ENCODE data around the gene MTHFSD. TPM values are rescaled to one million over a fixed set of nuclear protein-coding genes. Genes with fewer than 3 reads are reported as not detected.

The MTHFSD gene
- total and polyA plus RNA-seq, 2 donors (not counting 3 experiments of a cell fraction or from before 2014, with no cell fraction given) = 16.7 to 21.1 TPM

- no peaks in the 10 kb centered on the region for H3K27me3 ChIP-seq (ENCODE audit: control insufficient read depth in 2 of 2, insufficient read depth in 2 of 2, low read length in 2 of 2)
- H3K4me1 ChIP-seq (ENCODE audit: control insufficient read depth, extremely low read depth, insufficient read depth, low read length) = no peaks in the 10 kb centered on the region
- H3K9me3 ChIP-seq (replicated peaks; ENCODE audit: control insufficient read depth, insufficient read depth, low read length) = no peaks in the 10 kb centered on the region
- H3K4me2 ChIP-seq (ENCODE audit: insufficient read depth, low read length) = no peak overlapping the region
- BruUV-seq (replicated peaks) = no TSS peak
- no peak overlapping the region for H3K4me3 ChIP-seq (replicated peaks in 1 of 3; ENCODE audit: insufficient read depth in 1 of 3, low read depth in 1 of 3, low read length in 3 of 3)
- no peak for TF ChIP-seq POLR2A (IDR thresholded peaks at IDR 0.05; ENCODE audit: low read depth, low read length)
- TF ChIP-seq MYC (IDR thresholded peaks at IDR 0.05; ENCODE audit: low read depth, low read length) = no peak
- no peak for TF ChIP-seq POLR2AphosphoS5 (IDR thresholded peaks at IDR 0.05; ENCODE audit: insufficient read depth, low read depth, low read length)
- TF ChIP-seq EZH2 (IDR thresholded peaks at IDR 0.05; ENCODE audit: borderline replicate concordance, low read depth, low read length, severe bottlenecking) = no peak
- no peak for TF ChIP-seq GATA2 (IDR thresholded peaks at IDR 0.05; ENCODE audit: insufficient read depth, insufficient read length, low read depth, low read length)
- H2AFZ ChIP-seq (ENCODE audit: low read depth, low read length) = no peak overlapping the region
- H3K9ac ChIP-seq (replicated peaks; ENCODE audit: extremely low read depth, insufficient read depth, low read length) = no peak overlapping the region
- no peaks in the 10 kb centered on the region for H3K79me2 ChIP-seq (ENCODE audit: control insufficient read depth, insufficient read depth, low read length)
- POLR2A ChIA-PET = no interaction called here
- H4K20me1 ChIP-seq (replicated peaks; ENCODE audit: control insufficient read depth, extremely low read depth, insufficient read depth, low read length) = no peaks in the 10 kb centered on the region
- DNase-seq (ENCODE audit: low read depth, low spot score) (no peak), FAIRE-seq (no peak)
- intact Hi-C loops (cut with micrococcal nuclease) (no loop called here), dilution Hi-C loops (cut with MboI; ENCODE audit: extremely low pct_ligation_motif_present, low sequenced_read_pairs) (no loop called here)
- no peaks in the 10 kb centered on the region for H3K9me1 ChIP-seq (replicated peaks; ENCODE audit: control insufficient read depth, extremely low read depth, insufficient read depth, low read length)
- CTCF ChIA-PET = no interaction called here
- H3K36me3 ChIP-seq (ENCODE audit: control insufficient read depth in 2 of 2, extremely low read depth in 1 of 2, insufficient read depth in 2 of 2, low read length in 2 of 2) = peaks cover 5 to 39% of the 10 kb centered on the region in 2 experiments
- H3K27ac ChIP-seq (ENCODE audit: insufficient read depth, low read depth, low read length) = no peak overlapping the region
These were observed 12.0 kb downstream of the MTHFSD start for GRCh38 chr16:86542756-86543750.

GRCh38 chr16:86541560-86541959 is 13.5 kb downstream of the MTHFSD start:
- Histone ChIP-seq H3K4me1 (ENCODE audit: control insufficient read depth, extremely low read depth, insufficient read depth, low read length) (no peaks in the 10 kb centered on the region), H3K27ac (ENCODE audit: insufficient read depth, low read depth, low read length) (no peak overlapping the region), H3K27me3 (ENCODE audit: control insufficient read depth in 2 of 2, insufficient read depth in 2 of 2, low read length in 2 of 2) (no peaks in the 10 kb centered on the region), H3K79me2 (ENCODE audit: control insufficient read depth, insufficient read depth, low read length) (no peaks in the 10 kb centered on the region), H3K9me3 (replicated peaks; ENCODE audit: control insufficient read depth, insufficient read depth, low read length) (no peaks in the 10 kb centered on the region), H3K4me2 (ENCODE audit: insufficient read depth, low read length) (no peak overlapping the region), H3K36me3 (ENCODE audit: control insufficient read depth in 2 of 2, extremely low read depth in 1 of 2, insufficient read depth in 2 of 2, low read length in 2 of 2) (peaks cover 3 to 42% of the 10 kb centered on the region in 2 experiments), H3K9me1 (replicated peaks; ENCODE audit: control insufficient read depth, extremely low read depth, insufficient read depth, low read length) (no peaks in the 10 kb centered on the region), H4K20me1 (replicated peaks; ENCODE audit: control insufficient read depth, extremely low read depth, insufficient read depth, low read length) (no peaks in the 10 kb centered on the region), H2AFZ (ENCODE audit: low read depth, low read length) (no peak overlapping the region), H3K9ac (replicated peaks; ENCODE audit: extremely low read depth, insufficient read depth, low read length) (no peak overlapping the region), H3K4me3 (replicated peaks in 1 of 3; ENCODE audit: insufficient read depth in 1 of 3, low read depth in 1 of 3, low read length in 3 of 3) (no peak overlapping the region)
- DNase-seq (ENCODE audit: low read depth, low spot score) (no peak), FAIRE-seq (no peak)
- no TSS peak for BruUV-seq (replicated peaks)
- dilution Hi-C loops (cut with MboI; ENCODE audit: extremely low pct_ligation_motif_present, low sequenced_read_pairs) = no loop called here
- ChIA-PET CTCF (no interaction called here), POLR2A (no interaction called here)
- intact Hi-C loops (cut with micrococcal nuclease) = no loop called here
- TF ChIP-seq EZH2 (IDR thresholded peaks at IDR 0.05; ENCODE audit: borderline replicate concordance, low read depth, low read length, severe bottlenecking) (no peak), JUN (IDR thresholded peaks at IDR 0.05; ENCODE audit: borderline replicate concordance, insufficient read depth, insufficient read length, low read depth) (no peak), FOS (IDR thresholded peaks at IDR 0.05; ENCODE audit: borderline replicate concordance, insufficient read depth, low read length) (no peak), GATA2 (IDR thresholded peaks at IDR 0.05; ENCODE audit: insufficient read depth, insufficient read length, low read depth, low read length) (no peak), MYC (IDR thresholded peaks at IDR 0.05; ENCODE audit: low read depth, low read length) (no peak), POLR2AphosphoS5 (IDR thresholded peaks at IDR 0.05; ENCODE audit: insufficient read depth, low read depth, low read length) (no peak), POLR2A (IDR thresholded peaks at IDR 0.05; ENCODE audit: low read depth, low read length) (no peak)
- TF ChIP-seq, protein P1, sequence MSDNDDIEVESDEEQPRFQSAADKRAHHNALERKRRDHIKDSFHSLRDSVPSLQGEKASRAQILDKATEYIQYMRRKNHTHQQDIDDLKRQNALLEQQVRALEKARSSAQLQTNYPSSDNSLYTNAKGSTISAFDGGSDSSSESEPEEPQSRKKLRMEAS (IDR thresholded peaks at IDR 0.05; ENCODE audit: insufficient read depth, insufficient read length) = no peak
- TF ChIP-seq, protein P2, sequence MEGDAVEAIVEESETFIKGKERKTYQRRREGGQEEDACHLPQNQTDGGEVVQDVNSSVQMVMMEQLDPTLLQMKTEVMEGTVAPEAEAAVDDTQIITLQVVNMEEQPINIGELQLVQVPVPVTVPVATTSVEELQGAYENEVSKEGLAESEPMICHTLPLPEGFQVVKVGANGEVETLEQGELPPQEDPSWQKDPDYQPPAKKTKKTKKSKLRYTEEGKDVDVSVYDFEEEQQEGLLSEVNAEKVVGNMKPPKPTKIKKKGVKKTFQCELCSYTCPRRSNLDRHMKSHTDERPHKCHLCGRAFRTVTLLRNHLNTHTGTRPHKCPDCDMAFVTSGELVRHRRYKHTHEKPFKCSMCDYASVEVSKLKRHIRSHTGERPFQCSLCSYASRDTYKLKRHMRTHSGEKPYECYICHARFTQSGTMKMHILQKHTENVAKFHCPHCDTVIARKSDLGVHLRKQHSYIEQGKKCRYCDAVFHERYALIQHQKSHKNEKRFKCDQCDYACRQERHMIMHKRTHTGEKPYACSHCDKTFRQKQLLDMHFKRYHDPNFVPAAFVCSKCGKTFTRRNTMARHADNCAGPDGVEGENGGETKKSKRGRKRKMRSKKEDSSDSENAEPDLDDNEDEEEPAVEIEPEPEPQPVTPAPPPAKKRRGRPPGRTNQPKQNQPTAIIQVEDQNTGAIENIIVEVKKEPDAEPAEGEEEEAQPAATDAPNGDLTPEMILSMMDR (IDR thresholded peaks at IDR 0.05; ENCODE audit: extremely low read depth in 1 of 2, insufficient read depth in 1 of 2, low read depth in 1 of 2, low read length in 2 of 2) = no peak
